Activated CD8-positive, alpha-beta memory T cell treated with anti-CD3 and anti-CD28 coated beads, Interleukin-2, amount 50 U/mL, for 48 hours (primary cell): ENCODE data around the gene CELSR2.
"Not testable (repeated sequence)": the region's sequence is repeated elsewhere in the genome, so short reads cannot be mapped to it uniquely, and the experiment has no call there.

ENCODE experiments used
- DNase-seq: peaks from one replicate; pipeline ENCODE4 v3.0.0-alpha.2; 2020

Gene CELSR2

DNA sequence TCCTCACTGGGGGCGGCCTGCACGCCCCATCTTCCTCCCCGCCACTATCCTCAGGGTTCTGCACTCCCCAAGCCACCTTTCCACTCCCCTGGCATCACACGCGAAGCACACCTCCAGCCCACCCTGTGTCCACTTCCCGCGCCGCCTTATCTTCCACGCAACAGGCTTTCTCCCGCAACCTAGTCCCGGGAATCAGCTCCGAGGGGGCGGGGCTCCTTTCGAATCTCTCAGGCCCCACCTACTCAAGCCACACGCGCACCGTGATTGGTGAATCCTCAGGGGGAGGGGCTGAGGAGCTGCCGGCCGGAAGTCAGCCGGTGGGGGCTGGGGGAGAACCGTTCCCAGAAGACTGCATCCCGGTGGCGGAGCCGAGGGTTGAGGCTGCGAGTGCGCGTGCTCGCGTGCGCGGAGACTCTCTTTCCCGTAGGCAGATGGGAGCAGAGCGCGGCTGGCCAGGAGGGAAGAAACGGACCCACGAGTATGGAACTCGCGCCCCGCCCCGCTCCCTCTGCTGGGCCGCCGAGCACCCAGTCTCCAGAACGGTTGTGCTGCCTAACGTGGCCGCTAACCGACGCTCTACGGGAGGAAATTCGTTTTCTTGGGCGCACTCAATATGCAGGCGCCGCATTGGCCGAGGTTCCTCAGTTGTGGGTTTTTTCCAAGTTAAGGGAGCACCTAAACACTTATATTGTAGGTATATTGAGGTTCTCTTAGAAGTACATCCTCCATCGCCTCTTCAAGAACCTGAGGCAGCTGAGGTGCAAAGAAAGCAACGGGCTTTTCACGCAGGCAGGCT lies 33.8 kb downstream of the CELSR2 start, which contains the start of gene PSRC1:
Gene PSRC1 (minus strand): TSS at position 194 of the 796 bp plus-strand sequence.
- DNase-seq, result peak; percentile 92

GRCh38 chr1:109283748-109284600 lies 34.6 kb downstream of the CELSR2 start:
- no peak for DNase-seq

GRCh38 chr1:109286762-109287161 lies 37.4 kb downstream of the CELSR2 start:
- DNase-seq, result not testable (repeated sequence)

GRCh38 chr1:109290137-109290536 lies 40.8 kb downstream of the CELSR2 start:
- no peak for DNase-seq

DNA sequence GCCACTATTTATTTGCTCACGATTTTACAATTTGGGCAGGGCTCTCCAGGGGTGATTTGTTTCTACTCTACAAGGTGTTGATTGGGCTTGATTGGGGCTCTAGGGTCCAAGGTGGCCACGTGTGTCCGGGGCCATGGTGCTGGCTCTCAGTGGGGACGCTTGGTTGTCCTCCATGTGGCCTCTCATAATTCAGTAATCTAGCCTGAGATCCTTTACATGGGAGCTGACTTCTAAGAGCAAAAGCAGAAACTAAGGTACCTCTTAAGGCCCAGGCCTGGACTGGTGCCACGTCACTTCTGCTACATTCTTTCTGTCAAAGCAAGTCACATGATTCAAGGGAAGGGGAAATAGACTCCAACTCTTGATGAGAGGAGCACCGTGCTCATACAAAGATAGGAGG lies 41.7 kb downstream of the CELSR2 start:
- DNase-seq, result no peak

GRCh38 chr1:109292364-109292763 lies 43.0 kb downstream of the CELSR2 start:
- no peak for DNase-seq

DNA sequence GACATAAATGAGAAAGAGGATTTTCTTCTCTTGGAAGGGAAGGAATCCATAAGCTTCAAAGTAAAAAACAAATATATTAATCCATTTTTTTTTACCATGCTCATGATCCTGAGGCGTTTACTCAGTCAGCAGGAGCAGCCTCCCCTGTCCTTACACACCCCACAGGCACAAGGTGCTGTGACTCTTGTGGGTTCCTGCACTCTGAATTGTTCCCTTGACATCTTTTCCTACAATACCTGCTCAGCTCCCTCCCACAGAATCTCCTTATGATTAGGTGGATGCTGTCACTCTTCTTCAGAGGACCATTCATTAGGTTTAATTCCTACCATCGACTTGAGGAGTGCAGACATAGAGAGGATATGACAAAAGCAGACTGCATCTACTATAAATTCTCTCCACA lies 43.7 kb downstream of the CELSR2 start:
- no peak for DNase-seq

GRCh38 chr1:109294481-109294880 lies 45.1 kb downstream of the CELSR2 start:
- no peak for DNase-seq

DNA sequence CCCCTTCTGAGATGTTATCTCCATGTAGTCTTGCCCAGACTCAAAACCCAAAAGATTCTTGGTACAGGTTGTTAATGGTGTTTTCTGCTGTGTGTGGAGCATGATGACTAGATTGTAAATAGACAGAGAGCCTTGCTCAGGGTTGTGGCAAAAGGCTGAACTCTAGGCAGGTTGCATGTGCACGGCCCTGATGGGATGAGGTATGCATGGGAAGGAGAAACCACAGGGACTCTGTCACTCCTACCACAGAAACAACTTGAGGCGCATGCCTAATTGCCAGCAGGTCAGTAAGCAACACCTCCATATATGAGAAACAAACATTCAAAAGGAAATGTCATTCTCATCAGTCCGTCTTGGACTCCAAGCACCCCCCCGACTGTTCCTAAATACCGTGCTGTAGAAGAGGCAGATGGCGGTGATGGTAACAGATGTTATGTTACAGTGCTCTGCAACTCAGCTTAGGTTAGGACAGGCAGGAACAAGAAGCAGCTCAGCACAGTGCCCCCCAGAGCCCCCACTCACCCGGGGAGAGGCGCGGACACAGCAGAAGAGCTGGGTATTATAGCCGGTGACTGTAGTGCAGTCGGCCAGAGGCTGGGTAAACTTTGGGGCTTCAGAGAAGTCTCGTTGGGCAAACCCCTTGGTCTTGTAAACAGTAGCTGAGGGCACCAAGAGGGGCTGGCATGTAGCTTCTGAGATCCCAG lies 46.5 kb downstream of the CELSR2 start:
- DNase-seq, result no peak

GRCh38 chr1:109296782-109297181 lies 47.4 kb downstream of the CELSR2 start:
- DNase-seq, result no peak

DNA sequence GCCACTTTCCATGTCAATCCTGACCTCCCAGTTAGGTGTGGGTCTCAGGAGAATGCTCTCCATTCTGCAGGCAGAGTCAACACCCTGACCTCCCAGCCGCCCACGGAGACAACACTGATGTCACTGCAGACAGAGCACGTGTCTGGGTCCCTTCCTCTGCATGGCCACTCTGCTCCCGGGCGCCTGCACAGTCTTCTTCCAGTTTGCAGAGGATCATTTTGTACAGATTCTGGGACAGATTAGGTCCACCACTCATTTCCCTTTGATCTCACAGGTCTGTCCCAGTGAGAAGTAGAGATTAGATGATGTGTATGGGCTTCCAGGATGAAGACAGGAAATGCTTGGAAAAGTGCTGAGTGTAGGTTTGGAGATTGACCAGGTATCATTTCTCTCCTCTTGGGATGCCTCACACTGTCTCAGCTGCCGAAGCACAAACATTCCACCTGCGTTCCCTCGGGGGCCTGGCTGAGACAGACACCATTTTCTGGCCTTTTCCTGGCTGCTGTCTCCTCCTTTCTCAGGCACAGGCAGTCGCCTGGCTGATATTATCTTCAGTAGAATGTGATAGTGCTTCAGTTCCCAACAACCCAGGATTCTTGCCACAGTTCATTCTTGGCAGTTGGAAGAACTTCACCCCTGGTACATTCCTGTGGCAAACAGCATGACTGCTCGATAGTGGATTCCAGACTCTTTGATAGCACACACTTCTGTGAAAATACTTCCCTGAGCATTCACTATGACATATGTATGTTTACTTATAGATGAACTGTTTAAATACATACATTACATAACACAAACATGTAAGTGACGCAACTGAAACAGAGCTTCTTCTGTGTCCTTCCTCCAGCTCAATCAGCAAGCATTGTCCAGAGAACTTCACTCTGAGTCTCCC lies 49.6 kb downstream of the CELSR2 start:
- DNase-seq, result no peak

DNA sequence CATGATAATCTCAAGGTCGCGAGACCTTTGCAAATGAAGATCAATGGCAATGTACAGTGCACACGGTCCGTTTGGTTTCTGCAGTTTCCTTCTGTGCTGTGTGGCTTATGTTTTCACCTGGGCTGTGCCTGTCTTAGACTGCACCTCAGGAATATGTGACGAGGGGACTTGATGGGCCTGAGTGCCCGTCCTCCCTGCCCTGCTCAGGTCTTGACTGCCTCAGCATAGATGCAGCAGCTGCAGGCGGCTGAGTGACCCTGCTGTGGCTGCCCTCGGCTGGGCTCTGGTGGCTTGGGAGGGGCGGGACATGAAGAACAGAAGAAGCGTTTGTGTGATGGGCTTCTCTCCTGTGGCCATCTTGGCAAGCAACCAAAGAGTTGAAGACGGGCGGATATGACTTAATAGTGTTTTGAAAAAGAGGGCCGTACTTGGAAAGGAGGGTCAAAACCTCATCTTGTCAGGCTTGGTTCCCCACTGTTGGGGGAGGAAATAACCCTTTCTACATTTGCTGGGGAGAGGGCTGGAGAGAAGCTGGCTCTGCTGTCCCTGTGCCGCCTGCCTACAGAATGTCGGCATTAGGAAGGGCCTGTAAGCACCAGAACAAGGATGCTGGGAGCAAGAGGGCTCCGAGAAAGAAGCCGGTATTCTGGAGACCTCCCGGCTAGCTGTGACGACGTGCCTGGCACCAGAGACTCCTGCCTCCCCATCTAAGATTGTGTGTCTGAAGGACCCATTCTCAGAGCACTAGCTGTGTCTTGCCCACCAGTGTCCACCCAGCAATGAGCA lies 50.4 kb downstream of the CELSR2 start:
- no peak for DNase-seq

- no peak for DNase-seq
Measured at GRCh38 chr1:109300650-109301151, 51.4 kb downstream of the CELSR2 start.

GRCh38 chr1:109301874-109302273 lies 52.5 kb downstream of the CELSR2 start:
- DNase-seq, result no peak

DNA sequence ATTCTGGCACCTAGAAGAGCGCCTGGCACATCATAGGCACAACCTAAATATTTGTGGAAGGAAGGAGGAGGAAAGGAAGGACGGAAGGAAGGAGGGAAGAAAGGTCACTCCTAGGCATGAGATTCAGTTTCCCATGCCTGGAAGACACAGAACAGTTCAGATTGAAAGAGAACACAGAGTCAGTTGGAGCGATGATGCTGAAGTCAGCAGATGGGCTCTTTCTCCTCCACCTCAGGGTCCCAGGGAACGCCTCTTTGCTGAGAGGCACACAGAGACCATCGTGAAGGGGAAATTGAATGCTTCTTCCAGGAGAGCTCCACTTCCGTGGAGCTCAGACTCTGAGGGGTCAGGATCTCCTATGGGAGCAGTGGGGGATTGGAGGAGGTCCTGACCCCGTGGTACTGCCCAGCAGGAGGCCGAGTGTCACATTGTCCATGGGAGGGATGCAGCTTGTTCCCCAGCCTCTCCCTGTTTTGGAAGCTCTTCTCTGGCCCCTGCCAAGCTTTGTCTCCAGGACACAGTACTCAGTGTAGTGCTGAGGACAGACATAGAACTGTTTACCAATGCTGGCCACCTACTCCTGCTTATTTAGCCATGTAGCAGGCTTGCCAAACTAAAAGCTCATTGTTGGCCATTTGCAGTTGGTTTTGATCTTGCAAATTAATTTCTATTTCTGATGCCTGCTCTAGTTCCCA lies 55.0 kb downstream of the CELSR2 start:
- no peak for DNase-seq

- DNase-seq, result not testable (repeated sequence)
Measured at GRCh38 chr1:109305991-109306390, 56.7 kb downstream of the CELSR2 start.

GRCh38 chr1:109306832-109307273 lies 57.5 kb downstream of the CELSR2 start, which contains the start of gene MYBPHL:
Gene MYBPHL, minus strand, starts transcription at chr1:109307011. Its CDS starts 20 bp downstream, at chr1:109306991.
- DNase-seq, result no peak

- DNase-seq, result no peak
Measured at GRCh38 chr1:109307274-109308021, 58.1 kb downstream of the CELSR2 start.

- DNase-seq, result no peak
Measured at GRCh38 chr1:109309347-109309746, 60.0 kb downstream of the CELSR2 start.

DNA sequence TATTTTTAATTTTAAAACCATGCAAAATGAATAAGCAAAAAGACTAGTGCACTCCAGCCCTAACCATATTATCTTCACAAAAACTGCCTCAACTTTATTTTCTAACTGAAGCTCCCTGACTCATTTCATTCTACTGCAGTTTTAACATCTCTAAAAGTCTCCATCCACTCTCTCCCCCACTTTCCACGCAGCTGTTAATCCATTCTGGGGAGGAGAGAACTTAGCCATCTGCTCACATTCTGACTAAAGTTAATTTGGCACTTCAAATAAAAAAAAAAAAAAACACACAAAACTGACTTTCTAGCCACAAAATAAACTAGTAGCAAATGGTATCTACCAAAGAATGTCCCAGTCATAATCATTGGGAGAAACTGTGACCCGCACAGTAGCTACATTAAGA lies 62.9 kb downstream of the CELSR2 start:
- no peak for DNase-seq
